Fibroblast of lung (primary cell): Measurements from ENCODE around the gene PRKCQ.

Source experiments
- CTCF ChIP-seq, 2 donors: IDR thresholded peaks in 1 of 2; conservative IDR thresholded peaks in 1 of 2; 1 replicate in 1 of 2; 2 replicates in 1 of 2; pipeline ENCODE4 v1.5.1; 2011 to 2012; ENCODE audit warnings: low read length in 2 of 2, control low read depth in 1 of 2, inconsistent platforms in 1 of 2, low read depth in 1 of 2, mild to moderate bottlenecking in 1 of 2
- EZH2 ChIP-seq: IDR thresholded peaks from 2 replicates; pipeline ENCODE4 v1.5.1; 2012; ENCODE audit warnings: low read length, control low read depth, mild to moderate bottlenecking; ENCODE audit errors: missing control alignments

GRCh38 chr10:6379015-6379776 is 200.9 kb downstream of the PRKCQ start:
- TF ChIP-seq CTCF (conservative IDR thresholded peaks at IDR 0.05 in 1 of 2, IDR thresholded peaks at IDR 0.05 in 1 of 2; ENCODE audit: low read depth in 1 of 2, low read length in 2 of 2) (no peak), EZH2 (no peak)
